Epithelial cell of esophagus (primary cell): ENCODE results near the gene CCT4.

Source experiments
- DNase-seq: peaks from one replicate; pipeline ENCODE4 v3.0.0; 2010; ENCODE audit warnings: low read depth
- H3K4me3 ChIP-seq: 2 replicates; pipeline ENCODE4 v1.5.1; 2011; ENCODE audit warnings: mild to moderate bottlenecking, low read length, control low read depth
- TF ChIP-seq, protein P1 (sequence below): IDR thresholded peaks from 2 replicates; pipeline ENCODE4 v1.5.1; 2011; ENCODE audit warnings: low read depth, mild to moderate bottlenecking, low read length, control low read depth, inconsistent platforms; ENCODE audit not compliant: insufficient read depth; ENCODE audit errors: missing control alignments

CCT4 gene, protein sequence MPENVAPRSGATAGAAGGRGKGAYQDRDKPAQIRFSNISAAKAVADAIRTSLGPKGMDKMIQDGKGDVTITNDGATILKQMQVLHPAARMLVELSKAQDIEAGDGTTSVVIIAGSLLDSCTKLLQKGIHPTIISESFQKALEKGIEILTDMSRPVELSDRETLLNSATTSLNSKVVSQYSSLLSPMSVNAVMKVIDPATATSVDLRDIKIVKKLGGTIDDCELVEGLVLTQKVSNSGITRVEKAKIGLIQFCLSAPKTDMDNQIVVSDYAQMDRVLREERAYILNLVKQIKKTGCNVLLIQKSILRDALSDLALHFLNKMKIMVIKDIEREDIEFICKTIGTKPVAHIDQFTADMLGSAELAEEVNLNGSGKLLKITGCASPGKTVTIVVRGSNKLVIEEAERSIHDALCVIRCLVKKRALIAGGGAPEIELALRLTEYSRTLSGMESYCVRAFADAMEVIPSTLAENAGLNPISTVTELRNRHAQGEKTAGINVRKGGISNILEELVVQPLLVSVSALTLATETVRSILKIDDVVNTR

DNA sequence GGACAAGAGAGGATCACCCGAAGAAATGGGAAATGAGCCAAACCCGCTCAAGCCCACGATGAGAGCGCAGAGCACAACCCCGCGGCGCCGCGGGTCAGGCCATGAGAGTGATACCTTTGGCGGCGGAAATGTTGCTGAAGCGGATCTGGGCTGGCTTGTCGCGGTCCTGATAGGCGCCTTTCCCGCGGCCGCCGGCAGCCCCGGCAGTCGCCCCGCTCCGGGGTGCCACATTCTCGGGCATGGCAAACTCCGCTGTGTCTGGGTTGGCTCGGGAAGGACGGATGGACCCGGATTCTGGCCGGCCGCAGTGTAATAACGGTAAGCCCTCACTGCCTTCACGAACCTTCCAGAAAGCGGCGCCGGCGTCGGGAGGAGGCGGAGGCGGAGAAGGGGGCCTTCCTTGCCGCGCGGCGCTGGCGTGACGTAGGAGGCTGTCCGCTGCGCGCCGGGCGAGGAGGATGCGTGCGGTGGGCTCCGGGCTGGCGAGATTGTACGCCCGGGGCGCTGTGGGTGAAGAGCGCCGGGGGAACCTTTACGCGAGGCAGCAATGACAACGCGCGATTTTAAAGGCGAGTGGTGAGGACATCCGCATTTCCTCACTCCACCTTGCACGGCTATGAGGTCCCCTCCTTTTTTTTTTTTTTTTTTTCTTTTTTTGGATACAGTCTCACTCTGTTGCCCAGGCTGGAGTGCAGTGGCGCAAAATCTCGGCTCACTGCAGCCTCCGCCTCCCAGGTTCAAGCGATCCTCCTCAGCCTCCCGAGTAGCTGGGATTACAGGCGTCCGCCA, at the start of gene CCT4:
Gene CCT4, minus strand, starts transcription at position 390 of the 789 bp plus-strand sequence. Its CDS starts 149 bp downstream, at position 241.
- DNase-seq, result peak; percentile 82
- peak within 1 kb of the TSS; percentile 96 for H3K4me3 ChIP-seq
- TF ChIP-seq, protein P1, sequence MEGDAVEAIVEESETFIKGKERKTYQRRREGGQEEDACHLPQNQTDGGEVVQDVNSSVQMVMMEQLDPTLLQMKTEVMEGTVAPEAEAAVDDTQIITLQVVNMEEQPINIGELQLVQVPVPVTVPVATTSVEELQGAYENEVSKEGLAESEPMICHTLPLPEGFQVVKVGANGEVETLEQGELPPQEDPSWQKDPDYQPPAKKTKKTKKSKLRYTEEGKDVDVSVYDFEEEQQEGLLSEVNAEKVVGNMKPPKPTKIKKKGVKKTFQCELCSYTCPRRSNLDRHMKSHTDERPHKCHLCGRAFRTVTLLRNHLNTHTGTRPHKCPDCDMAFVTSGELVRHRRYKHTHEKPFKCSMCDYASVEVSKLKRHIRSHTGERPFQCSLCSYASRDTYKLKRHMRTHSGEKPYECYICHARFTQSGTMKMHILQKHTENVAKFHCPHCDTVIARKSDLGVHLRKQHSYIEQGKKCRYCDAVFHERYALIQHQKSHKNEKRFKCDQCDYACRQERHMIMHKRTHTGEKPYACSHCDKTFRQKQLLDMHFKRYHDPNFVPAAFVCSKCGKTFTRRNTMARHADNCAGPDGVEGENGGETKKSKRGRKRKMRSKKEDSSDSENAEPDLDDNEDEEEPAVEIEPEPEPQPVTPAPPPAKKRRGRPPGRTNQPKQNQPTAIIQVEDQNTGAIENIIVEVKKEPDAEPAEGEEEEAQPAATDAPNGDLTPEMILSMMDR, result no peak

DNA sequence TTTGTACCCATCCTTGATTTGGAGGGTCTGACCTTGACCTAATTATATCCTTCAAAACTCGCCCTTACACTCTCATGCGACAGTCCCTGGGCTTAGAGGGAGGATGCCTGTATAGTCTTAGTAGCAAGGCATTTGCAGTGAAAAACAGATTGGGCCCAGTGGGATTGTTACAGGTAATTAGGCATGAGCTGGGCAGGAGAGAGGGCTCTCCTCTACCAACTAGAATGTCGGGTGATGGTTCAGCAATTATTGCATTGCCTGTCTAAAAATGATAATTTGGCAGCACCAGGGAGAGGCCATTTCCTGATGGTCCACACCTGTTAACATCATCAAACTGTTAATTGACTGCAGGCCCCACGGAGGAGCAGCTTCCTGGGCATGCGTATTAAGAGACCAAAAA, 49.4 kb upstream of the CCT4 start:
- TF ChIP-seq, protein P1, result no peak

DNA sequence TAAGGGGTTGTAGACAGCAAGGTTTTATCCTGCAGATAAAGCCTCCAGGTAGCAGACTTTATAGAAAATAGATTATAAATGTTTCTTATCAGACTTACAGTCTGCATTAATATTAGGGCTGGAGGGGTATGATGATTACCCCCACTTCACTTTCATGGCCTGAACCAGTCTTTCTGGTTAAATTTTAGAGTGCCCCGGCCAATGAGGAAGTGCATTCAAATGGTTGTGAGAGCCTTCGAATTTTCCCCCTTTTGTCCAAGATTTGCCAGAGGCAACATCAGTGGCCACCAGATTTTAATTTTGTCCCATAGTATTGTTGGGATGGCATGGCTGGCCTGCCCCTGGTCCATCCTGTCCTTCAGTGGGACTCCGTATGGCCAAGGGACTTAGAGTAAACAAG, 48.6 kb upstream of the CCT4 start:
- TF ChIP-seq, protein P1, result no peak
- H3K4me3 ChIP-seq, result no peak overlapping the region
- no peak for DNase-seq

More for the DNA sequence above, 49.4 kb upstream of the CCT4 start:
- no peak for DNase-seq
- no peak overlapping the region for H3K4me3 ChIP-seq

DNA sequence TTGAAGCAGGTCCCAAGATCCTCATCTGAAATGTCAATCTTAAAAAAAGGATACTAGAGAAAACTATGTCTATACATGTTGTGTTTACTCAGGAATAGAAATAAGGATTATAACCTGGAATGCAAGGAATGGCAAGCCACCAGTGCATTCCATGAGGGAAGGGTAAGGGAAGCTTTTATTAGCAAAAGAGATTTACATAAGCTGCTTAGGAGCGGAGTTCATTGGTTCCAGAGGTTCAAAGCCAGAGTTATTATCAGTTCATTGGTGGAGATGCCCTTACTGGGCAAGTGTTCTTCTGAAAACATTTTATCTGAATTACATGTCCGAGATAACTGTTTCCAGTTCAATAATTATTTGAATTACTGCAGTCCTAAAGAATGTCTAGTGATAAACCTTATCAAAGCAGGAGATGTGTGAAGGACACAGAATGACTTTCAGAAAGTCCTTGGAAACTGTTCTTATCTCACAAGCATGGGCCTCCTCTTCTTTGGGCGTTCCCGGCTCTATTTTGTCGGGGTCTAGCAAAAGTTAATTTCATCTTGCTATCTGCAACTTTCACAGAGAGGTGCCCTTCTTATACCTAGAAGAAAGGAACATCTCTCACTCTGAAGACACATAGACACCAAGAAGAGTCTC, 40.5 kb upstream of the CCT4 start:
- H3K4me3 ChIP-seq, result no peak overlapping the region
- peak; percentile 16 for DNase-seq
- TF ChIP-seq, protein P1, result no peak

DNA sequence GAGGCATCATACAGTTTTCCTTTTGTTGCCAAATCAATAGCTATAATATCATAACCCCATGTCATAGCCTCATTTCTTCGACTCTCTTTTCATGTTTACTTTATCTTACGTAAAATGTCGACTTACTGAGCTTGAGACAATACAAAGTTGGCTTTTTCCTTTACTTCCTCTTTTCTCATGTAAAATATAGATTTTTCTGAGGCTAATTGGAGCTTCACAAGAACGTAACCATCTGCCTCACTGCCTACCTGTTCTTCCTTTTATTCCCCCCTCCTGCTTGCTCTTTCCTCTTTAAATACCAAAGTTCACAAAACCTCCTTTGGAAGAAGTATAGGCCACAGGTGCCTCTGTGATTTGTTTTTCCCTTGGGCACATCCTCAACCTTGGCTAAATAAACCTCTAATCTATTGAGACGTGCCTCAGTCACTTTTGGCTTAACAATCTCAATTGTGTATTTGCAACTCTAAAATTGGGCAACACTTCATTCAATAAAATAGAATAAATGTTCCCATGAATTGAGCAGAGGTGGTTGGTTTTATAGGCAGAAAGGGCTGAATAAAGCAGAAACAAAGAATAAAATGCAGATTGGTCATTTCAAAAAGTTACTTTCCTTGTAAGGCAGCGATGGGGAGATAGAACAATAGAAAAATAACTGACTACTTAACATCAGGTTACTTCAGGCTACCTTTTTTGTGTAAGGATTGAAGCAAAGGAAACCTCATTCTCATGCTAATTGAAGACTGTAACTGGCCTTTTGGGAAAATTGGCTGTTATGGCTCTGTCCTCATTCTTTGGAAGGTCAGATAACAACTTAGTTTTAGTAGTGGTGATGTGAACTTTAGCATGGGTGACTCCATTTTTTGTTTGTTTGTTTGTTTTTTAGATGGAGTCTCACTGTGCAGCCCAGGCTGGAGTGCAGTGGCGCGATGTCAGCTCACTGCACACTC, 38.3 kb upstream of the CCT4 start:
- H3K4me3 ChIP-seq, result no peak overlapping the region
- TF ChIP-seq, protein P1, result no peak
- DNase-seq, result no peak
